ENCODE measurements around the gene TMEM30A.

Gene TMEM30A

DNA sequence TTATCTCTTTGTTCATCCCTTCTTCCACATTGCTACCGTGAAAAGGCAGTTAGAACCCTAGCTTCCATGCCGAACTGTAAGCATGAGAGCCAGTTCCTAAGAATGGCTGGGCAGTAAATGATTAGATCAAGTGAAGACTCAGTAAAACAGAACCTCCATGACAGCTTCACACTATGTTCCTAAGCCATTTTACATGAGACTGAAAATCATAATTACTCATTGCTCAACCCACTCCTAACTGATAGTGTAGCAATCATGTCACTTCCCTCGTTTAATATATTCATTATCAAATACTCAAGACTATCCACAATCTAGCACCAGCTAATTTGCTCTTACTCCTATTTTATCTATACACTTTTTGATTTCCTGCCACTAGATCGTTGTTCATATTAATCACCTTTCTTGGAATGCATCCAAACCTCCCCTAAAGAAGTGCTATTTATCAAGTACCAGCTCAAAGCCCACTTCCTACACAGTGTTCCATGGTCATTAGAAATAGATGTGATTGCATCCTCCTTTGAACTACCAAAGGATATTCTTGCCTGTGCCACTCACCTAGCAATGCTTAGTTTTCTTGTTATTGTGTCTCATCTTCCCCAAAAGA, 6.0 kb downstream of the TMEM30A start:
- CTCF ChIA-PET: interaction anchor here (0.8 to 4.3 kb wide), 4 partner anchors 11 to 26 kb away, joined by 3 to 47 read pairs (median 4); no protein-coding TSS in a partner anchor
- TF ChIP-seq, protein P1, sequence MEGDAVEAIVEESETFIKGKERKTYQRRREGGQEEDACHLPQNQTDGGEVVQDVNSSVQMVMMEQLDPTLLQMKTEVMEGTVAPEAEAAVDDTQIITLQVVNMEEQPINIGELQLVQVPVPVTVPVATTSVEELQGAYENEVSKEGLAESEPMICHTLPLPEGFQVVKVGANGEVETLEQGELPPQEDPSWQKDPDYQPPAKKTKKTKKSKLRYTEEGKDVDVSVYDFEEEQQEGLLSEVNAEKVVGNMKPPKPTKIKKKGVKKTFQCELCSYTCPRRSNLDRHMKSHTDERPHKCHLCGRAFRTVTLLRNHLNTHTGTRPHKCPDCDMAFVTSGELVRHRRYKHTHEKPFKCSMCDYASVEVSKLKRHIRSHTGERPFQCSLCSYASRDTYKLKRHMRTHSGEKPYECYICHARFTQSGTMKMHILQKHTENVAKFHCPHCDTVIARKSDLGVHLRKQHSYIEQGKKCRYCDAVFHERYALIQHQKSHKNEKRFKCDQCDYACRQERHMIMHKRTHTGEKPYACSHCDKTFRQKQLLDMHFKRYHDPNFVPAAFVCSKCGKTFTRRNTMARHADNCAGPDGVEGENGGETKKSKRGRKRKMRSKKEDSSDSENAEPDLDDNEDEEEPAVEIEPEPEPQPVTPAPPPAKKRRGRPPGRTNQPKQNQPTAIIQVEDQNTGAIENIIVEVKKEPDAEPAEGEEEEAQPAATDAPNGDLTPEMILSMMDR (IDR thresholded peaks at IDR 0.05; ENCODE audit: insufficient read depth, low read length, missing control alignments): no peak
- no peak for DNase-seq (ENCODE audit: low read depth, low spot score)
- no peak overlapping the region for H3K4me3 ChIP-seq (ENCODE audit: low read depth, low read length)
- POLR2A ChIA-PET: no interaction called here

DNA sequence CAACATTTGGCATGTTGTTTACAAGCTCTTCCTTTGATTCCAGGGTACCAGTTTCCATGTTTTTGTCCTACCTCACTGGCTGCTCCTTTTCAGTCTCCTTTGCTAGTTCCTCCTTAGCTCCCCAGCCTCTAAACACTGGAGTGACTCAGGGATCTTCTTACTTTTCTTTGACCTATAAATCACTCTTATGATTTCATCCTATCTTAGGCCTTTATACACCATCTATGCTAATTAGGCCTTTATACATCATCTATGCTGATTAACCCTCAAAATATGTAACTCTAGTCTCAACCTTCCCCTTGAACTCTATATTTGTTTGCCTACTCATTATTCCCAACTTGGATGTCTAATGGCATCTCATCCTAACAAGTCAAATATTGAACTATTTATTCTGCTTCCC, 9.5 kb downstream of the TMEM30A start:
- no peak overlapping the region for H3K4me3 ChIP-seq (ENCODE audit: low read depth, low read length)
- peak; percentile 64 for DNase-seq (ENCODE audit: low read depth, low spot score)
- TF ChIP-seq, protein P1 (IDR thresholded peaks at IDR 0.05; ENCODE audit: insufficient read depth, low read length, missing control alignments): no peak
- CTCF ChIA-PET: interaction anchor here (0.7 to 3.1 kb wide), 4 partner anchors 8 to 22 kb away, joined by 3 to 36 read pairs (median 4); no protein-coding TSS in a partner anchor
- POLR2A ChIA-PET: interaction anchor here (1.1 kb wide), 1 partner anchor 10 kb away, joined by 4 read pairs; no protein-coding TSS in a partner anchor

DNA sequence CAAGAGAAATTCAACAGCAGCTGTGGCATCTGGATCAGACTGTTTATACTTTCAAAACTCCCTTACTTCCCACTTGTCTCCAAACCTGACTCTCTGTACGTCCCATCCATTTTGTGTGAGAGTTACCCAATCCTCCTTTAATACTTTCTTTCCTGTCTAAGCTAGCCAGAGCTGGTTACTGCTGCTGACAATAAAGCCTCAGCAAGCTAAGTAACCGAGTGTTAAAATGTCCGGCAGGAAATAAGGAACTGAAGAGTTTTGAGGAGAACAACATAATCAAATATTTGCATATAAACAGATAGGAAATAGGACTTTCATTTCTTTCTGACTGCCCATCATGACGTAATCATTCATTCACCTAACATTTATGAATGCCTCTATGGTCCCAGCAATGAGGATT, 11.6 kb downstream of the TMEM30A start:
- POLR2A ChIA-PET: no interaction called here
- no peak overlapping the region for H3K4me3 ChIP-seq (ENCODE audit: low read depth, low read length)
- DNase-seq (ENCODE audit: low read depth, low spot score): no peak
- TF ChIP-seq, protein P1 (IDR thresholded peaks at IDR 0.05; ENCODE audit: insufficient read depth, low read length, missing control alignments): no peak
- CTCF ChIA-PET: interaction anchor here (1.3 kb wide), 1 partner anchor 256 kb away, joined by 4 read pairs; no protein-coding TSS in a partner anchor

DNA sequence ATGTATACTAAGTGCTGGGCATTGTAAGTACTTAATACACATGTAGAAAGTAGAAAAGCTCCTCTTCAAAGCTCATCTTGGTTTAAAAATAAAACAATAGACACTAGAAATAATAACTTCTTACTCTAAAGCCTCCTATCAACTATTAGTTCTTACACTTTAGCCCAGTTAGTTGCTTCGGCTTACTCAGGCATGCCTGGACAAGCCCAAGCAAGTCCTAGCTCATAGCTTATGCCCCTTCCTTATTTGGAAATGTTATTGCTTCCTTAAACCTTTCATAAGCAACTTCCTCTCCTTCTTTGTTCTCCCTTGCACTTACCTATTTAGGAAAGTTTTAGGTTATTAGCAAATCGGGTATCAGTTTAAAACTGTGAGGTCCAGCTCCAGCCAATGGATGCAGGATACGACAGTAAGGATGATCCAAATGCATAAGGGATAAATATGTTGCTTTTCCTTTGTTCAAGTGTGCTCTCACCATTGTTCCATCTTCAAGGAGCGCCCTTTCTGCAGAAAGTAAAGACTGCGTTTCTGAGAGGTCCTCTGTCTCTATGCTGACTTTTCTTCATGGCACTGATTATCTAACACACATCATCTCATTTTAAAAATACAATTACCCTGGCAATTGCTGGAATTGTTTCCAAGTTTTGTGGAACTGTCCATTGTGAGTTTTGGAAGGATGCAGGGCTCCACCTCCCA, 12.3 kb downstream of the TMEM30A start:
- DNase-seq (ENCODE audit: low read depth, low spot score): no peak
- ChIA-PET CTCF (interaction anchor here (1.1 to 2.7 kb wide), 5 partner anchors 8 to 274 kb away, joined by 3 to 8 read pairs (median 4); no protein-coding TSS in a partner anchor), POLR2A (no interaction called here)
- H3K4me3 ChIP-seq (ENCODE audit: low read depth, low read length): no peak overlapping the region
- TF ChIP-seq, protein P1 (IDR thresholded peaks at IDR 0.05; ENCODE audit: insufficient read depth, low read length, missing control alignments): no peak

DNA sequence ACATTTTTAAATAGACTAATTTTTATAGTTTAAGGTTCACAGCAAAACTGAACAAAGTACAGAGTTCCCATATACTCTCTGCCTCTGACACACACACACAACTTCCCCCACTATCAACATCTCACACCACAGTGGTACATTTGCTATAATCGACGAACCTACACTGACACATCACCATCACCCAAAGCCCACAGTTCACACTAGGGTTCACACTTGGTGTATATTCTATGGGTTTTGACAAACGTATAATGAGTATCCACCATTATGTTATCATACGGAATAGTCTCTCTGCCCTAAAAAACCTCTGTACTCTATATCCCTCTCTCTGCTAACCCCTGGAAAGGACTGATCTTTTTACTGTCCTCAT, 15.6 kb downstream of the TMEM30A start:
- ChIA-PET CTCF (interaction anchor here (1.3 to 4.5 kb wide), 8 partner anchors 11 to 278 kb away, joined by 5 to 86 read pairs (median 46); partner anchors contain the start of gene TMEM30A), POLR2A (no interaction called here)
- DNase-seq (ENCODE audit: low read depth, low spot score): no peak
- no peak overlapping the region for H3K4me3 ChIP-seq (ENCODE audit: low read depth, low read length)
- TF ChIP-seq, protein P1 (IDR thresholded peaks at IDR 0.05; ENCODE audit: insufficient read depth, low read length, missing control alignments): no peak

Measured in AG04449 (cell line).